Stimulated activated CD4-positive, alpha-beta T cell treated with anti-CD3 and anti-CD28 coated beads, Interleukin-1b, Interleukin-23, amount 100 ng/mL, for 1 hour (primary cell): ENCODE data around the gene TRIM54.
A peak's percentile ranks its signal among the peaks of the same experiment; 100 is the strongest.
"Not testable (repeated sequence)": the region's sequence is repeated elsewhere in the genome, so short reads cannot be mapped to it uniquely, and the experiment has no call there.

Experiments
- DNase-seq, 2 donors: peaks; one replicate each; pipeline ENCODE4 v3.0.0-alpha.2; 2020; ENCODE audit warnings: low read depth in 2 of 2

TRIM54 gene

DNA sequence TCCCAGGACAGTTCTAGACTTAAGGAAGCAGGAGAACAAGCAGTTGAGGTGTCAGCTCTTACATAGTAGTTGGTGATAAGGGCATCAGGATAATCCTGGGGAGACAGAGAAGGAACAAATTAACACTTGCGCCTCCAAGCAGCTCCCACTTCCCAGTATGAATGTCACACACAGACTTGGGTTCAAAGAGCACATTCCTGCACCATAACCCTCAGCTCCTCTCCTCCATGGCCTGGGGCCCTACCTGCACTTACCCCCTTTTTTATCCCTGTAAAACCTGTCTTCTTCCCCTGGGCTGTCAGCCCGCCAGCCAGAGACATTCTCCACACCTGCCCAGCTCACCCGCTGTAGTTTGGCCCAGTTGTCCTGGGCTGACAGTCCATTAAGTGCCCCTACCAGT, 29.9 kb downstream of the TRIM54 start:
- no peak for DNase-seq

DNA sequence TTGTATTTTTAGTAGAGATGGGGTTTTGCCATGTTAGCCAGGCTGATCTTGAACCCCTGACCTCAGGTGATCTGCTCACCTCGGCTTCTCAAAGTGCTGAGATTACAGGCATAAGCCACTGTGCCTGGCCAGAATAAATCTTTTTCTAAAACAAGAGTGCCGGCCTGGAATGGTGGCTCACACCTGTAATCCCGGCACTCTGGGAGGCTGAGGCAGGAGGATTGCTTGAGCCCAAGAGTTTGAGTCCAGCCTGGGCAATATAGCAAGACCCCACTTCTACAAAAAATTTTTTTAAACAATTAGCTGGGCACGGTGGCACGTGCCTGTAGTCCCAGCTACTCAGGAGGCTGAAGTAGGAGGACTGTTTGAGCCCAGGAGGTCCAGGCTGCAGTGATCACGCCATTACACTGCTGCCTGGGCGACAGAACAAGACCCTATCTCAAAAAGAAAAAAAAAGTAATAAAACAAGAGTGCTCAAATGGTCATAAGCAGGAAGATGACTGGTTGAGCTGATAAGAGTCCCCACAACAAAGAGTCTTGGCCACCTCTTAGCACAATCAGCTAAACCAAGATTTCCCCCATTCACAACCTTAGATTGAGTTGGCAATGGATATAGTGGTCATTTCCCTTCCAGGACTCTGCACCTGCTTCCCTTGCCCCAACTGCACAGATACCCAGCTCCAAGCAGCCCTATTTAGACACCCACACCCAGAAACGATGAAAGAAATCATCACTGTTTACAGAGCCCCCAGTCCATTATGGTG, 31.8 kb downstream of the TRIM54 start:
- DNase-seq = no peak

DNA sequence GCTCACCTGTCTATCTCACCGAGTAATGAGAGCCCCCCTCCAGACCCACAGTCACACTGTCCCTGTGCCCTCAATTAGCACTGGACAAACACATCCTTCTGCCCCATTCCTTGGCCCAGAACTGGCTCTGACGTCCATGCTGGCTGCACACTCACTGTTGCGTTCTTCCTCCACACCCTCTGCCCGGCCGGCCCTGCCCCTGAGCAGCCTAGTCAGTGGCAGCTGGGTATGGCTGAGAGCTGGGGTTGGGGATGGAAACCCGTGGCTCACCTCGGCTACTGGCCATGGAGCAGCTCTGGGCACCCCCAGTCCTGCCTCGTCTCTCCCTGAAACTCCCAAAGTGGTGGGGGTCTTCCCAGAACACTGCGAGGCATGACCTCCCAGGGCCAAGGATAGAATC, 32.5 kb downstream of the TRIM54 start:
- no peak for DNase-seq

DNA sequence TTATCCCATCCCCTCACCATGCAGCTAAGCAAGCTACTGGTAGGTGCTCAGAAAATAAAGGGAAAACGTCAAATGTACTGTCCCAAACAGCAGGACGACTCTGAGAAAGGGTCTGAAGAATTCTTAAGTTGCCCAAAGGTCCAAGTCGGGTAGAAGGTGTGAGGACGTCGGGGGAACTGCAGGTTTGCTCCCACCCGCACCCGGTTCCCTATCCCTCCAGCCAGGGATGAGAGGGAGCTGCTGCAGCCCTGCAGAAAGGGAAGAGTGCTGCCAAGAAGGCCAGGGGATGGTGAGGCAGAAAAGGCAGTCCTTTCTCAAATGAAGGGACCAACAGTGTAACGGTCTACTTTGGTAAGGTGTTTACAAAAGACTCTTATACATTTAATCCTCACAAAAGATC, 32.9 kb downstream of the TRIM54 start:
- no peak for DNase-seq

DNA sequence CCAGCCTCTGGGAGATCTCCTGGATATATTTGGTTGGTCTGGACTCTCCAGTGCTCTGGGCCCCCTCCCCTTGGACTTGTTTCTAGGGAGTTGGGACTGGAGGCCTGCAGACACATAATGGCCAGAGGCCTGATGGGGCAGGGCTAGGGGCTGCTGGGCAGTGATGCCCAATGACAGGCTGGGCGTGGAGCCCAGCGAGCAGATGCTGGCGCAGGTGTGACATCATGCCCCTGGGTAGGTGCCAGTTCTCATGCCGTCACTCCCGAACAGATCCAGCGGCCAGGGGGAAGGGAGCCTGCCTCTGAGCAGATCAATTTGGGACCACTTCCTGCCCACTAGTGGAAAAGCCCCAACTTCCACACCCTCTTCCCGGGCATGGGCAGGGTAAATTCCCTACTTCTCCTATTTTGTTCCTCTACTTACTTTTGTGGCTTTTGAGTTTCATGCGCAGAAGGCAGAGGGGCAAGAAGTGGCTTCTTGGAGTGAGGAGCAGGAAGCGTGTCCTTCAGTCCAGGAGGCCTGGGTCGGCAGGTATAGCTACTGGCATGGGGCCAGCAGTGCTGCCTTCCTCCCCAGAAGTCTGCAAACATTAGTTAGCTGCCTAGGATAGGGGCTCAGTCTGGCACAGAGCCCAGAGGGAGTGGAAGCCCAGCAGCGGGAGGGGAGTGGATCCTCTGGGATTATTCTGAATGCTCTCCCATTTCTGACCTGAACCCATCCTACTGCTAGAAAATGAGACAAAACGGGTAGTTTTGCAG, 34.6 kb downstream of the TRIM54 start:
- no peak for DNase-seq

DNA sequence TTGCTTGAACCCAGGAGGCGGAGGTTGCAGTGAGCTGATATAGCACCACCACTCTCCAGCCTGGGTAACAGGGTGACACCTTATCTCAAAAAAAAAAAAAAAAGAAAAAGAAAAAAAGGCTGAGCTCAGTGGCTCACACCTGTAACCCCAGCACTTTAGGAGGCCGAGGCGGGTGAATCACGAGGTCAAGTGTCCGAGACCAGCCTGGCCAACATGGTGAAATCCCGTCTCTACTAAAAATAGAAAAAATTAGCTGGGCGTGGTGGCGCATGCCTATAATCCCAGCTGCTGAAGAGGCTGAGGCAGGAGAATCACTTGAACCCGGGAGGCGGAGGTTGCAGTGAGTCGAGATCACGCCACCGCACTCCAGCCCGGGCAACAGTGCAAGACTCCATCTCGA, 37.6 kb downstream of the TRIM54 start:
- DNase-seq = not testable (repeated sequence)

DNA sequence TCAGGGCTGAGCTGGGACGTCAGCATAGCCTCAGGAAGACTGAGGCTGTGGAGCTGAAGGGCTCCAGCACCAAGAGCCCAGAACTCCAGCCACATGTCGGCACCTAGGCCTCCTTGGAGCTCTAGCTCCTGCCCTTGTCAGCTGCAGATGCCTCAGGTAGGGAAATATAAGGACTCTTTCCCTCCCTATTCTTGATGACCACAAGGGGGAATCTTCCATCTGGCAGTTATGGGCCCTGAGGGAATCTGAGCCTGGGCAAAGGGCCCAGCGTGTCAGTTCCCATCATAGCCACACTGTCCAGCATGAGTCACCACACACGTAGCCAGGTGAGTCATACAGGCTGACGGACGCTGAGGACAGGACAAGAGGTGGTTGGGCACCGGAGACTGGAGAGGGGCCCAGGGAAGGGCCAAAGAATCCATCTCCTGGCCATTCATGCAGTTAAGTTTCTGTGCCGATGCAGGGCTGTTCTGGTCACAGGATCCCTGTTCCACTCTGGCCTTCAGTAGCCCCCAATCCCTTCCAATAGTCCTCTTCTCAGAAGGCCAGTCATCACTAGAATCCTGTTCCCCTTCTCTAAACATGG, 38.8 kb downstream of the TRIM54 start:
- DNase-seq = no peak

DNA sequence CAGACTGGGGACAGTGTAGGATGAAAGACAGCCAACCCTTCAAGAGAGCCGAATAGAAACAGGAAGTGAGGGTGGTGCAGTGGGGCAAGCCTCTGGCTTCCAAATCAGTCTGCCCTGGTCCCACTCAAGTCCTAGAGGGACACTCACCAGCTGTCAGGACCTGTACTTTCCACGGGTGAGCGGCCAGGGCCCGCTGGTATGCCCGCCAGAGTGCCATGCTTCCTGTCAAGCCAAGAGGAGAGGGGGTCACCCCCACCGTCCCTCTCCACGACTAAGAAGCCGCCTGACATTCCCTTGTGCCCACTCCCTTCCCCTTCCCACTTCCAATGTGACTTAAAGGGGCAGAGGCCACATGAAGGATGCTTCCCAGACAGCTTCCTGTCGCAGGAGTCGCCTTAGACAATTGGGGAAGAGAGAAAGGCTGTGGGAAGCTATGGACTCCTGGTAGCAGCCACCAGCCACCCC, 40.1 kb downstream of the TRIM54 start:
- DNase-seq = no peak

DNA sequence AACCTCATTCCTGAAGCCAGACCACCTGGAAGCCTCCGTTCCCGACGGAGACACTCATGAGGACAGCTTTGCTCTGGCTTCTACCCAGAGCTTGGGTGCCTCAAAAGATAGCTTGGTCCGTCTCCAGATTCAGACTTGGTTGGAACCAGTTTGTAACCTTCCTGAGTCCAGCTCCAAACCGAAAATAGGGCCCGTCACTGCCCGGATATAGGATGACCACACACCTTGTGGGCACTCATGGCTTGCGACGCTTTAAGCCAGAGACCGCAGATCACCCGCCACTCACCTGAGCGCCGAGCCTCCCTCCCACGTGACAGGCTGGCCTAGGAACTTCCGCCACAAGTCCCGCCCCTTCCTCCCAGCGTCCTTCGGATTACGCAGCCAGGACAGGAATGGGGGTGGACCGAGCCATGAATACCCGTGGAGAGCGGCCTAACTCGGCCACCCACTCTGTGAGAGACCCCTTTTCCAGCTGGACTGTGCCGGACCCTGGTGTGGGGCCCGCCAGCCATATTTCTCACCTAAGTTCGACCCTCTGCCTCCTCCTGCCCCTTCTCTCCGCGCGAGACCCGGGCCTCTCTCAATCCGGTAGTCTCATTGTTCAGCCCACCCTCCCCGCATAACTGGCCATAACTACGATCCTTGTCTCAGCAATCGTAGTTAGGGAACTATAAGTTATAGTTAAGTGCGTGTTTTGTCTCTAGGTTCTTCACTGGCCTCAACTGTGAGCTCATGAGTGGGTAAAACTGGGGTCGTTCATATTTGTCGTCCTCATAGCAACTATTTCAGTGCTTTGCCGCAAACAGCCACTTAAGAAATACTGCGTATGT, 40.8 kb downstream of the TRIM54 start, which contains the start of gene MPV17:
Gene MPV17, minus strand, starts transcription at position 332 of the 830 bp plus-strand sequence. CDS start 580 bp downstream, outside the sequence.
- DNase-seq = peak; percentile 52 to 78

DNA sequence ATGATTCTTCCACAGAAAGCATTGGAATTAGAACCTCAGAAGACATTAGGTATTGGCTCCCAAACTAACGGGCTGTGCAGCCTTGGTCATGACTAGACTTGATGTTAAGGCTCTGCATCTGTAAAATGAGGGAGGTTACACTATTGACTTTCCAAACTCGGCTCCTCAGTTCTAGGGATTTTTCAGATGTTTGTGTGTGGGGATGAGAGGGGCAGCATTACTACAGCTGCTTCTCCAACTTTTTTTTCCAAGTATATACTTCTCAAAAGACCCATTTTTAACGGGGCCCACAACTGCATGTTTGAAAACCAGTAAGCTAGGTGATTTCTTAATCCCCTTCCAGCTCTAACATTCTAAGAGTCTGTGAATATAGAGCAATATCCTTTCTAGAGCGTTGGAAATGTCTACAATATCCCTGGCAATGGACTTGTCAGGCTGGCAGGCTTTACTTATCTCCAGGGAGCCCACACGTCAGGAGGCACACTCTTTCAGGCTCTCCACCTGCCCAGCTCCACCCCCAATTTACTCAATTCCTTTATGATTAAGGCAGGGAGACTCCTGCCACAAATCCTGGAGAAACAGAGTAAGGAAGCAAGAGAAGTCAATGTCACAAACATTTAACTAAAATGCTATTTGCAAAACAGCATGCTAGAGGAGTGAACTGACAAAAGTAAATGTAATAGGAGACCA, 41.5 kb downstream of the TRIM54 start:
- no peak for DNase-seq

DNA sequence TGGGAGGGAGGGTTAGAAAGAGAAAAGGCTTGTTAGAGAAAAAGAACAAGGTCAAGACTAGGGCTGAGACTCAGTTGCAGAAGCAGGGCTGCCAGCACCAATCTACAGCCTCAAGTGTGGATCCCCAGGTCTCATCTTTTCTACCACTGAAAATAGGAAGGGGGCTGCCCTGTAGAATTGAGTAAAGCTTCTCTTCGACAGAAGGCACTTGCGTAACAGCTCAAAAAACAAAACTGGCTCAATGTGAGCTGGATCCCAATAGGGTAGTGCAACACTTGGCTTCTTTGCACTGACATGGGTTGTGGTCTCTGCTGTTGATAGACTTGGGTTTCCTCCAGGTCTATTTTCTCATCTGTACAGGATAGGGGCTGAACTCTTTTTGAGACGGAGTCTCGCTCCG, 42.5 kb downstream of the TRIM54 start:
- DNase-seq = no peak

DNA sequence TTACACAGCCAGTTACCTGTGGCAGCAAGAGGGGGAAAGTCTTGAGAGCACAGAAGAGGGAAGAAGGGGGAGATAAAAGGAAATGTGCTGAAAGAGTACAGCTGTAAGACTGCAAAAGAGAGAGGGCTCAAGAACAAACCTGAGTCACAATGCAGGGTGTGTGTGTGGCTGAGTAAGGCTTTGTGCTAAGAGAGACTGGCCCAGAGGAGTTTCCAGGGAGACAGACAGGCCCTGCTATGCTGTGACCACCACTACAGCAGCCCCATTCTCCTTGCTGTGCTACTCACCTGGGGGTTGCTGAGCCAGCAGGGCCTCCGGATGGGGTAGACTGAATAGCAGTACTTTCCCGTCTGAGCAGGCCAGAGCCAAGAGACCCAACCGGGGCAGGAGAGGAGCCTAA, 53.1 kb downstream of the TRIM54 start:
- DNase-seq = no peak

DNA sequence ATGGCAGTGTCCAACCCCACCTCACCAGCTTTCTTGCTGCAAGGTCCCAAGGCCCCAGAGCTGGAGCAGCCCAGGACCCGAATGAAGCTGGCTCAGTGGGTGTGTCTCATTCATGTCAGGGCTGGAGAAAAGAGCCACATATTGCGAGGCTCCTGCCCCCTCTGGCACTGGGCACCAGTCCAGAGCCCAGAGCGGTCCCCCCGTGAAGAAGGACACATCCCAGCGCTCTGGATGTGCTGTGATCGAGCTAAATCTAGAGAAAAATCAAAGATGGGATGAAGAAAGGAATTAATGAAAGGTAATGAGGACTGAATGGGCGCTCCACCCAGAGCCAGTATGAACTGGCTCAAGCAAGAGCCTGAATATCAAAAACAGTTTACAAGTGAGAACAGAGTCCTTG, 53.9 kb downstream of the TRIM54 start:
- no peak for DNase-seq

DNA sequence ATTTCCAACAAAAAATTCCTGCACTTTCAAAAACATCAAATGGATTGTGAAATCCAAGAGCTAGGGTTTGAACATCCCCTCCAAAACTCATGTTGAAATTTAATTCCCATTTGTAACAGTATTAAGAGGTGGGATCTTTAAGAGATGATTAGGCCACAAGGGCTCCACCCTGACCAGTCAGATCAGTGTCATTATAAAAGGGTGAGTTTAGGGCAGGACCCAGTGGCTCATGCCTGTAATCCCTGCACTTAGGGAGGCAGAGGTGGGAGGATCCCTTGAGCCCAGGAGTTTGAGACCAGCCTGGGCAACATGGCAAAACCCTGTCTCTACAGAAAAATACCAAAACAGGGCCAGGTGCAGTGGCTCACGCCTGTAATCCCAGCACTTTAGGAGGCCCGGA, 65.4 kb downstream of the TRIM54 start:
- DNase-seq = no peak

DNA sequence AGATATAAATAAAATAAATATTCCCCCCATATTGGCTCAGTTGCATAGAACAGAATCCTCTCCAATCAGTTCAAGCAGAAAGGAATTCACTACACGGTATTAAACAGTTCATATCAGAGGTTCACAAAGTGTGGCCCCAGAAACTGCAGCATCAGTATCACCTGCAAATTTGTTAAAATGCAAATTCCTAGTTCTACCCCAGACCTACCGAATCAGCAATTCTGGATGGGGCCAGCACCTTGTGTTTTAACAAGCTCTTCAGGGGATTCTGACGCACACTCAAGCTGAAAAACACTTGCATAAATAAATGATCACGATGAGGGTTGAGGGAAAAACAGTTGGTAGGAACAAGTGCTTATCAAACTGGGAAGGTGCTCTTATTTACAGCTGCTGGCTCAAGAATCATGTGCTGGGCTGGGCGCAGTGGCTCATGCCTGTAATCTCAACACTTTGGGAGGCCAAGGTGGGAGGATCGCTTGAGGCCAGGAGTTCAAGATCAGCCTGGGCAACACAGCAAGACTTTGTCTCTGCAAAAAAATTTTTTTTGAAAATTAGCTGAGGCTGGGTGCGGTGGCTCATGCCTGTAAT, 68.0 kb downstream of the TRIM54 start:
- no peak for DNase-seq

DNA sequence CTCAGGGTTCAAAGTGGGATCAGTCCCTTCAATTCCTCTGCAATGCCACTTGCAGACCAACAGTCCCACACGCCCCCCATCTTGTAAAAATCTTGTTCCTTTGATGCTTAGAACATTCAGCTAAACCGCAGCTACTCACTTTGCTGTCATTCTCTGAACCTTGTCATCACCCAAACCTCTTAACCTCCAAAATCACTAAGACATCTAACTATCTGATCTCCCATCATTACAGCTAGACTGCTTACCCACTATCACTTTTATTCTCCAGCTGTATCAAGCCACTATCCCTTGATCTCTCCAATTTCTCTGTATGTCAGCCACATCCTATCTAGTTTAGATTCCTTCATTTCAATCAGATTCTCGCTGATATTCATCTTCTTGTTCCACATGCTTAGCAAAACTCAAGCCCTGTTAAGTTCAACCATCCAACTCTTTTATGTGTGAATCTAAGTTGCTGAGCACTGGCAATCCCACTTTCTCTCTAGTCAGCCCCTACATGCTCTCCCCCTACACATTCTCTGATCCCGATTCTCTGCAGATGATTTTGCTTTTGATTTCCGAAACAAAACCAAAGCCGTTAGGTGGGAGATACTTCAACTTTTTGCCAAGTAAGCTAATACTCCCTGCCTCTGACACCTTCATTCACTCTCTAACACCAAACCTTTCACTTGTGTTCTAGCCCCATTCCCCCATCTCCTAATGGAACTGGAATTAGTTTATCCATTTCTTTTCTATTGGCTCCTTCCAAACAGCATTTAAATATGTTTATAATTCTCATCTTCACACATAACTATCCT, 69.8 kb downstream of the TRIM54 start:
- no peak for DNase-seq

DNA sequence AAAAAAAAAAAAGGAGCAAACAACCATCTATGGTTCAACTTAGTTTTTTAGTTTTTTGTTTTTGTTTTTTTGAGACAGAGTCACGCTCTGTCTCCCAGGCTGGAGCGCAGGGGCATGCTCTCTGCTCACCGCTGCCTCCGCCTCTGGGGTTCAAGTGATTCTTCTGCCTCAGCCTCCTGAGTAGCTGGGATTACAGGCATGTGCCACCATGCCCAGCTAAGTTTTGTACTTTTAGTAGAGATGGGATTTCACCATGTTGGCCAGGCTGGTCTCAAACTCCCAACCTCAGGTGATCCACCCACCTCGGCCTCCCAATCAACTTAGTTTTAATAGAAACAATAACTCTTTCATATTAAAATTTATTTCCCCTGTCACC, 71.1 kb downstream of the TRIM54 start:
- not testable (repeated sequence) for DNase-seq

DNA sequence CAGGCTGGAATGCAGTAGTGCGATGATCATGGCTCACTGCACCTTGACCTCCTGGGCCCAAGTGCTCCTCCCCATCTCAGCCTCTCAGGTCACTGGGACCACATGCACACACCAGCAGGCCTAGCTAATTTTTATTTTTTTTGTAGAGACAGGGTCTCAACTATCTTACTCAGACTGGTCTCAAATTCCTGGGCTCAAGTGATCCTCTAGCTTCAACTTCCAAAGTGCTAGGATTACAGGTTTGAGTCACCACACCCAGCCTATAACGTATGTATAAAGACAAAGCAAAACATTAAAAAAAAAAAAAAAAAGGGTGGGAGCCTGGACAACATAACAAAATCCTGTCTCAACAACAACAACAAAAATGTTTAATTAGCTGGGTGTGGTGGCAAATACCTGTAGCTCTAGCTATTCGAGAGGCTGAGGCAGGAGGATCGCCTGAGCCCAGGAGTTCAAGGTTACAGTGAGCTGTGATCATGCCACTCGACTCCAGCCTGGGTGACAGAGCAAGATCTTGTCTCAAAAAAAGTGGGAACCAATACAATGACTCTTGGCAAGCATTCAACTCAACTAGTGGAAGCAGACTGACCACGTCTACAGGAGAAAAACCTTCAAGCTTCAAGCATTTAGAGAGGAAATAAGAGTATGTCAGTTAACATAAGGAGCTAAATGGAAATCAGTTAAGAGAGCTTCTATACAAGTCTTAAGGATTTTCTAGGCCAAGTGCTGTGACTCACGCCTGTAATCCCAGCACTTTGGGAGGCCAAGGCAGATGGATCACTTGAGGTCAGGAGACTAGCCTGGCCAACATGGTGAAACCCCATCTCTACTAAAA, 71.8 kb downstream of the TRIM54 start:
- DNase-seq = no peak

DNA sequence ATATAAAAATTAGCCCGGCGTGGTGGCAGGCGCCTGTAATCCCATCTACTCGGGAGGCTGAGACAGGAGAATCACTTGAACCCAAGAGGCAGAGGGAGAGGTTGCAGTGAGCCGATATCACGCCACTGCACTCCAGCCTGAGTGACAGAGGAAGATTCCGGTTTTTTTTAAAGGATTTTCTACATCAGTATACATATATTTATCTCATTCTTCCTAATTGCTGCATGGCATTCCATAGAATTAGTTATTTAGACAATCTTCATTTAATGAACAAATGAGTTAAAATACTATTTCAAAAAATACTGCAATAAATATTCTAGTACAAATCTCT, 72.3 kb downstream of the TRIM54 start:
- DNase-seq = no peak
